GM12892 (cell line): ENCODE measurements around the gene CNTN5.

Experiments
- DNase-seq: peaks from one replicate; pipeline ENCODE4 v3.0.0; 2011; ENCODE audit not compliant: insufficient read length
- FAIRE-seq: peaks from 2 replicates; lab custom pipeline; 2011; peaks lifted over from hg19 to GRCh38; lab: Jason Lieb, UNC
- POLR2A ChIP-seq: IDR thresholded peaks from 2 replicates; pipeline ENCODE4 v1.6.1; 2011; ENCODE audit warnings: low read depth, low read length, control low read depth
- POLR2AphosphoS5 ChIP-seq: IDR thresholded peaks from 2 replicates; pipeline ENCODE4 v1.6.1; 2011; ENCODE audit warnings: low read depth, low read length, control low read depth
- TAF1 ChIP-seq: IDR thresholded peaks from 2 replicates; pipeline ENCODE4 v1.6.1; 2011; ENCODE audit warnings: low read depth, mild to moderate bottlenecking, control low read depth, low read length, borderline replicate concordance

Gene CNTN5

DNA sequence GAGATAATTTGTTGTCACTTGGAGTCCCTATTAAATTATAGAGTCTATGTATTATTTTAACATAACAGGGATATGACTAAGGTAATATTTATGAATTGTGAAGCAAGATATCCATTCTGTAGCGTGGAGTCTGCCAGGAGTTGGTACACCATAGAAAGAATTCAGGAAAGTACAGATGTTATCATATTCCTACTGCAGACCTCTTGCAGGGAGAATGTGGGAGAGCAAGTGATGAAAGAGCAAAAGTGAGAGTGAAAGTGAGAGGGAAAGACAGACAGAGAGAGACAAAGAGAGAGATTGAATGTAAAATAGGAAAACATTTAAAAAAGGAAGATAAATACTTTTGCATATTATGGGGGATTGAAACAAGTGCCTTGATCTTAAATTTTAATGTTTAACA lies 468.8 kb downstream of the CNTN5 start:
- TF ChIP-seq POLR2A = no peak
- DNase-seq = no peak
- FAIRE-seq = no peak

DNA sequence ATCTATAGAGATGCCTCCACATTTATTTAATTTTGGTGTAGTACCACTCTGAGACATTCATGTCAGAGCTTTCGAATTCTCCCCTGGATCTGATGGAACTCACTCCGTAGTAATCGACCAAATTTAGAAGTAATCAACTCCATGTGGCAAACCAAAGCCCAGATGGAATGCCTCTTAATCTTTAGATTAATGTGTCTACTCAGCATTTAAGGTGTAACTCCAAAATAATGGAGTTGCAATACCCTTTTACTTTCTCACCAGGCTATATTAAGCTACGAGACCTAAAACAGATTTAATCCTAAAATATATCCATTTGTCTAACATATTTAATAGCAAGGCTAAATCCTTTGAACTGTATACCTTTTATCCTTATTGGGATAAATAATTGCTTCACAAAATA lies 473.3 kb downstream of the CNTN5 start:
- no peak for FAIRE-seq
- TF ChIP-seq POLR2A = no peak
- no peak for TF ChIP-seq TAF1
- TF ChIP-seq POLR2AphosphoS5 = no peak

DNA sequence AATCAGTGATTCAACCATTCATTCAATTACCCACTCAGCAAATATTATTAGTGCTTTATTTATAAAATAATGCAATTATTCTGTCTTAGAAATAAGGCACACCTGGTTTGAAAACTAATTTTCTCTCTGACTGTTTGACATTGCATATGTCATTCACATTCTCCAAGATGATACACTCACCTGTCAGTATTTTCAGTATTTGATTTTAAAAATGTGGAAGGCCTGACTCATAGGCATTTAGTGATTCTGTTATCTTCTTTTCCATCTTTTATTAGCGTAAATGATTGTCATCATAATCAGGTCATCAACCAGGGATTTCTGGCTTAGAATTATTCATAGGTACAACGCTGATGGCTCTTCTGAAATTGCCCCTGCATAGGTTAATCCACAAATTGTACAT lies 480.9 kb downstream of the CNTN5 start:
- no peak for TF ChIP-seq TAF1
- no peak for TF ChIP-seq POLR2AphosphoS5
- no peak for TF ChIP-seq POLR2A
- FAIRE-seq (no peak), DNase-seq (no peak)

More for the DNA sequence above, 473.3 kb downstream of the CNTN5 start:
- no peak for DNase-seq

DNA sequence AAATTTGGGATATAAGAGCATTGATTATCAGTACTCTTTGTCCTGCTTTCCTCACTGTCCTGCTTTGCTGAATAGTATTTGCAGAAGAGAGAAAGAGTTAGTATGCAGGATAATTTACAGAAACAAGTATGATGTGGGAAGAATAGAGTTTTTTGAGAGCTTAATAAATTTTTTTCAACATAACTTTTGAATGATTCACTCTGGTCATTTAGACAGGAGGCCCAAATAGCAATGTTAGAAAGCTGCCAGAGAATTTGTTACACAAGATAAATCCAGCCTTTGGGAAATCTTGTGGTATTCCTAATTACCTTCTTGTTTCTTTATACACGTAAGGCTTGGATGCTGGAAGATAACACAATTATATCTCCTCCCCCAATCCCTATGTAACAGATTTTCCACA lies 484.6 kb downstream of the CNTN5 start:
- FAIRE-seq = no peak
- DNase-seq = no peak
- no peak for TF ChIP-seq POLR2AphosphoS5

DNA sequence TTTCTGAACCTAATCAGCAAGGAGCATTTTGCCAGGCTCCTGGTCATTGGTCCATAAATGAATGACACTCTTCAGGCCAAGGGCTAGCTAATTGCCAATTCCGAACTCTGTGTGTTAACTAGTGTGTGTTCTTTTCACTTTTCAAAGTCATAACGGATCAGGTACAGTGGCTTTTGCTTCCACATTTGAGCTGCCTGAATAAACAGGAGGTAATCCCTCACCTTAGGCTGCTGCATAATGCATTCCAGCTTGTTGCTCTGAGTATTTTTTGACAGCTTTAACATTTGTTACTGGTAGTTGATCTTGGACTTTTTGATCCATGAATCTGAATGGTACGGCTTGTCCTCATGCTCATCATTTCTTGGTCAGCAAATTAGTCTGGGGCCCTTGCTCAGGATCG lies 485.1 kb downstream of the CNTN5 start:
- DNase-seq (no peak), FAIRE-seq (no peak)
- TF ChIP-seq TAF1 (no peak), POLR2A (no peak), POLR2AphosphoS5 (no peak)

DNA sequence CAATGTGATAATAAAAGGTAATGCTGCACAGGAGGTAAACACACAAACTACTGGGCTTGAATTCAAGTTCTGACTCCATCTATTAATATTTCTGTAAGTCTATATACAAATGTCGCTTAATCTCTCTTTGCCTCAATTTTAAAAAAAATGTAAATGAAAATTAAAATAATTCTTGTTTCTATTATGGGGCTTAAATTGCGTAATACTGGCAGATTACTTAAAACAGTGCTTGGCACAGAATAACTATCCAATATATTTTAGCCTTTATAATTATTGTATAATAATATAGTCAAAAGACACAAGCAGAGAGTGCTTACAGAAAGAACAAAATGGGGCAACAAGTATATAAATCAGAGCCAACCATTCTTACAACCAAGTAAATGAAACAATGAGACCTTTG lies 489.1 kb downstream of the CNTN5 start:
- TF ChIP-seq POLR2A = no peak
- no peak for TF ChIP-seq POLR2AphosphoS5
- no peak for TF ChIP-seq TAF1
- FAIRE-seq (no peak), DNase-seq (no peak)

DNA sequence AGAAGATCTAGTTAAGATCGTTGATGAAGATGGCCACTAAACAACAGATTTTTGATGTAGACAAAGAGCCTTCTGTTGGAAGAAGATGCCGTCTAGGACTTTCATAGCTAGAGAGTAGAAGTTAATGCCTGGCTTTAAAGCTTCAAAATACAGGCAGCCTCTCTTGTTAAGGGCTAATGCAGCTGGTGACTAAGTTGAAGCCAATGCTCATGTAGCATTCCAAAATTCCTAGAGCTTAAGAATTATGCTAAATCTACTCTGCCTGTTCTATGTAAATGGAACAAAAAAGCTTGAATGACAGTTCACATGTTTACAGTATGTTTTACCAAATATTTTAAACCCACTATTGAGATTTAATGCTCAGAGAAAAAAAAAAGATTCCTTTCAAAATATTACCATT lies 492.6 kb downstream of the CNTN5 start:
- TF ChIP-seq POLR2A (no peak), POLR2AphosphoS5 (no peak), TAF1 (no peak)
- DNase-seq (no peak), FAIRE-seq (no peak)

DNA sequence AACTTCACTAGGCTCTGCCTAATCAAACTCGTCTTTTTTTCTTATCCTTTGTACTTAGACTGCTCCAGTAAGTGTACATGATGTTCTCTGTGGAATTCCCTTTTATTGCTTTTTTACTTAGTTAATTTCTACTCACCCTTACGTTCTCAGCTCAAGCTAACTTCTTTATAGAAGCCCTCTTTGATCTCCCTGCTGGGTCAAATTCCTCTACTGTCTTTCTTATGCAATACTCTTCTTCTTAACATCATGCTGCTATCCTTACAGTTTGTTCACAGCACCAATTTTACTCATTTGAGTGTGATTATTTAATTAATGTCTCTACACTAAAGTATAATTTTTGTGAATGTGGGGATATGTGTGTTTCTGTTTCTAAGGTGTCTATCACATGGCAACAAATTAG lies 498.3 kb downstream of the CNTN5 start:
- TF ChIP-seq POLR2AphosphoS5 (no peak), TAF1 (no peak), POLR2A (no peak)
- no peak for FAIRE-seq
- DNase-seq = no peak

DNA sequence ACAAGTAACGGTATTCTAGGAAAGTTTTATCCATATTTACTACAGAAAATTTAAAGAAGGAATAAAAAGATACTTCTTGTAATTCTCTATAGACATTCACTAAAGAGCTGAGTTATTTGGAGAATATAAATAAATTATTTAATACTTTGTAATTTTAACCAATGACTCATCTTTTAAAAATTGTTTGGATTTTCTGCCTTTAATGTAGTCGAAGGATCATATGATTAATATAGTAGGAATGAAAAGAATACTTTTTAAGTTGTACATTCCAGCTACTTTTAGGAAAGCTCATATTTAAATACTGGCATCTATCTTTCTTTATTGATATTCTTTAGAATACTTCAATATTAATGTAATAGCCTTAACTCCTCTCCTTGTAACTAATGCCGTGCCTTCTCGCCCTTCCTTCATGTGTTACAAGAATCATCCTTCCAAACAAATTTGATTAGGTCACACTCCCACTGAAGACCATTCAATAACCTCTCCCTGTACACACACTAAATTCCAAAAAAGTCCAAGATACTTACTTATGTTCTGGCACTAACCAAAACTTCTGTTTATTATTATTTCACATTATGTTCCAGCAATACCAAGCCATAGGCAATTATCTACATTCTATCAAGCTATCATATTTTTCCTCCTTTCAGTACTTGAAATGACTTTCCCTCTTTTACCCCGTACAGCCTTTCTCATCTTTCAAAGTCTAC lies 501.9 kb downstream of the CNTN5 start:
- no peak for TF ChIP-seq POLR2AphosphoS5
- no peak for TF ChIP-seq POLR2A
- TF ChIP-seq TAF1 = no peak
- FAIRE-seq (no peak), DNase-seq (no peak)

DNA sequence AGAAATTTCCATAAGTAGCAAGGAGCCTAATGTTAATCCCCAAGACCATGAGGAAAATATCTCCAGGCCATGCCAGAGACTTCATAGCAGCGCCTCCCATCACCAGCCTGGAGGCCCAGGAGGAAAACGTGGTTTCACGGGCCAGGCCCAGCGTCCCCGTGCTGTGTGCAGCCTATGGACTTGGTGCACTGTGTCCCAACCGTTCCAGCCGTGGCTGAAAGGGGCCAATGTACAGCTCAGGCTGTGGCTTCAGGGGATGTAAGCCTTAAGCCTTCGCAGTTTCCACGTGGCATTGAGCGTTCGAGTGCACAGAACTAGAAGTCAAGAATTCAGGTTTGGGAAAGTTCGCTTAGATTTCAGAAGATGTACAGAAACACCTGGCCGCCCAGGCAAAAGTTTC lies 510.7 kb downstream of the CNTN5 start:
- DNase-seq (no peak), FAIRE-seq (no peak)
- TF ChIP-seq TAF1 (no peak), POLR2A (no peak), POLR2AphosphoS5 (no peak)

DNA sequence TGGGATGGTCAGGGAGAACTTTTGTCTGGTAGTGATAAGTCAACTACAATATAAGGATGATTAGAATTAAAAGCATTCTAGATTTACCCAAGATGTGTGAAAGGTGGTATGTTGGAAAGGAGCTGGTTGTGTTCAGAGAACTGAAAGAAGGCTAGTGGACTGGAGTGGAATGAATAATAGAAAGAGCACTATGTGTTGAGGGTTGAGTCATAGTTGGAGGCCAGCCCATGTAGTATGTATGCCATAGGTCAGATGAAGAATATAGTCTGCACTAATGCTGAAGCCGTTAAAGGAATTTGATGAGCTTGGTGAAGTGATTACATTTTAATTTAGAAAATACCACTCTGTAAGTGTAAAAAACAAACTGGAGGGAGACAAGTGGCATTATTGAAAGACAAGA lies 514.1 kb downstream of the CNTN5 start:
- FAIRE-seq = no peak
- DNase-seq = no peak
- TF ChIP-seq TAF1 (no peak), POLR2AphosphoS5 (no peak), POLR2A (no peak)

DNA sequence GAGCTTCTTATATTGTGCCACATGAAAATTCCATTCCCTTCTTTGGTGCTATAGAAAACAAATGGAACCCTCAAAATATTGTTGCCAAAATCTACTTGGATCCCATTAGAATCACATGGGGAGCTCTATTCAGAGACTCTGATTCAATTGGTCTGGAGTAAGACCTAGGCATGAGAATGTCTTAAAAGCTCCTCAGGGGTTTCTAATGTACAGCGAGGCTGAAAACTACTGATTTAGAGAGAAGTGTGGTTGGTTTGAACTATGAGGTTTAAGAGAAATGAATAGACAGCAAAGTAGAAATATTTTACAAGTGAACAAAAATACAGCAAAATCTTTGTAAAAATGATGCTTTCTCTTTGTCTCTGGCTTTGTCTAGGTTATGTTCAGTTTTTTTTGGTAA lies 514.7 kb downstream of the CNTN5 start:
- TF ChIP-seq TAF1 (no peak), POLR2A (no peak), POLR2AphosphoS5 (no peak)
- FAIRE-seq (no peak), DNase-seq (no peak)

DNA sequence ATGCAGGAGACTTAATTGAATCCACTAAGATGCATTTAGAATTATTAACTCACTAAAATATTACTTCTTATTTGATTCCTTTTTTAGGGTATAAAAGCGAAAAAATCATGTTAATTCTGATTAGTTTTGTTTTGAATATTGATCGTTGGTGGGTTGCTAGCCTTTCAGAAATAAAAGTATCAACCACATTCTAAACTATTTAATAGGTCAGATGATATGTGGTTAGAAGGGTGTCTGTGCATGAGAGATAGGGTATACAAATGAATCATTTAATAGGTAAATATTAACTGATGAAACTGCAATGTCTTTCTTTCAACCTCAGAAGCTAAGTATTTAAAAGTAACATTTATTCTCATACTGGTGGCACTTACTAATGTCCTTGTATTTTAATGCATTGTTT lies 515.1 kb downstream of the CNTN5 start:
- FAIRE-seq = no peak
- DNase-seq = no peak
- no peak for TF ChIP-seq POLR2AphosphoS5
- no peak for TF ChIP-seq POLR2A
- no peak for TF ChIP-seq TAF1

DNA sequence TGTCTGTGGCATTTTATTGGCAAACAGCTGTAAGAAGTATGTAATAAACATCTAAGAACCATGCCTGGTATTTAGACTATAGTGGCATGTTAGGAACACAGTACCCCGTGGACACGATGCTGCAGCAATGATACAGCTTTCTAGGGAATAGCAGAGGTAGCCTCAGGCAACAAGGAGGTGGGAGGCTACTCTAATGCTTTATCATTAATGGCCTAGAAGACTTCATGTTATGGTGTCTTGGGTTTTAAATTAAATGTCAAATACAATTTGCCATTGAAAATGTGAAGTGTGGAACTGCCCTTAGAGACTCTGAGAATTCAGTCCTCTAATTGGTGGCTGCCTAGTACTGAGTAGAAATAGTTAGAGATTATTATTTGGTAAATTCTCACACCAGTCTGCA lies 516.9 kb downstream of the CNTN5 start:
- TF ChIP-seq TAF1 = no peak
- no peak for TF ChIP-seq POLR2A
- TF ChIP-seq POLR2AphosphoS5 = no peak
- DNase-seq (no peak), FAIRE-seq (no peak)
